Heart left ventricle (tissue), 16 donors: ENCODE results near the gene ISG20. TPM values are rescaled to one million over a fixed set of nuclear protein-coding genes. Genes with fewer than 3 reads are reported as not detected.

Experiments
- ATAC-seq, 4 donors: fragments of 200-7000 bp; cut with Tn5 transposase; one replicate each; pipeline ENCODE4 v1.9.1; 2020 to 2022; ENCODE audit warnings: moderate library complexity in 4 of 4, mild to moderate bottlenecking in 3 of 4, moderate number of reproducible peaks in 1 of 4
- DNase-seq, 5 donors: peaks; one replicate each; pipeline ENCODE4 v3.0.0-alpha.2; 2020
- H3K27ac ChIP-seq, 12 donors: fragments of 200-600 bp; sonication (generic) in 4 of 12; one replicate each; pipeline versions ENCODE4 v1.5.0 to v1.8.0; 2016 to 2022; ENCODE audit warnings: mild to moderate bottlenecking in 2 of 12
- H3K27me3 ChIP-seq, 9 donors: fragments of 200-600 bp; sonication (generic) in 2 of 9; one replicate each; pipeline versions ENCODE4 v1.5.1 to v1.8.0; 2016 to 2022; ENCODE audit warnings: mild to moderate bottlenecking in 3 of 9
- H3K36me3 ChIP-seq, 9 donors: fragments of 200-600 bp; sonication (generic) in 2 of 9; one replicate each; pipeline versions ENCODE4 v1.5.0 to v1.8.0; 2018 to 2022; ENCODE audit warnings: mild to moderate bottlenecking in 2 of 9
- H3K4me1 ChIP-seq, 12 donors: fragments of 200-600 bp; sonication (generic) in 4 of 12; one replicate each; pipeline versions ENCODE4 v1.5.0 to v1.8.0; 2016 to 2022; ENCODE audit warnings: mild to moderate bottlenecking in 3 of 12
- H3K4me3 ChIP-seq, 12 donors: fragments of 200-600 bp; sonication (generic) in 4 of 12; one replicate each; pipeline versions ENCODE4 v1.5.0 to v1.8.0; 2017 to 2022; ENCODE audit warnings: mild to moderate bottlenecking in 9 of 12, moderate library complexity in 4 of 12
- H3K9me3 ChIP-seq, 12 donors: fragments of 200-600 bp; sonication (generic) in 4 of 12; one replicate each; pipeline versions ENCODE4 v1.5.0 to v1.8.0; 2016 to 2022; ENCODE audit warnings: mild to moderate bottlenecking in 1 of 12
- CTCF ChIP-seq, 12 donors: fragments of 200-600 bp; sonication (generic) in 4 of 12; IDR thresholded peaks; one replicate each; pipeline versions ENCODE4 v1.5.0 to v1.8.0; 2018 to 2022; ENCODE audit warnings: antibody characterized with exemption in 12 of 12, mild to moderate bottlenecking in 5 of 12
- POLR2A ChIP-seq, 2 donors: fragments of 450-650 bp; IDR thresholded peaks; one replicate each; pipeline ENCODE4 v1.6.1; 2017; ENCODE audit warnings: antibody characterized with exemption in 2 of 2, mild to moderate bottlenecking in 2 of 2, moderate library complexity in 2 of 2
- WGBS, 4 donors: extraction: QIAGEN DNeasy Blood & Tissue Kit in 2 of 4; methylation state at CpG; one replicate each; pipeline versions ENCODE4 v1.1.5 to v1.1.7; 2013 to 2018; 5-methylcytosine and 5-hydroxymethylcytosine counted together
- intact Hi-C, 10 donors: fragments of 100-400 bp; cut with DNase I; formaldehyde crosslinking; loops; one replicate each; pipeline versions ENCODE4 v1.11.1 to v1.14.2; 2022
- polyA plus RNA-seq, 2 donors: library from polyadenylated mRNA; stranded (reverse); fragments of 200-250 nt; gene quantifications; one replicate each; pipeline ENCODE4 v1.2.3, GENCODE V29; 2013
- total RNA-seq, 9 donors: library from RNA; depleted of rRNA in 2 of 9; stranded (reverse); fragments of >200 nt in 2 of 9; fragmentation: NEBNext Ultra II Directional in 3 of 9; extraction: Animal tissue kit (Norgen Biotek cat#: 25700) in 3 of 9; gene quantifications; one replicate each; pipeline versions ENCODE4 v1.1.0 to v1.2.4, GENCODE V29; 2016 to 2023
- donor health status: ischemic (EF 13 %, LVEDD 7.1; RV severe dilation, severe dysfunction).
- donor health status: healthy with polysubstance abuse.
- donor health status: DM: no; HTN: yes; CAD: no.
- donor health status: DM: no; HTN: no; CAD: no.
- donor health status: ischemic (EF 25% LVEDD 6.9; RV normal size, moderate dysfunction).
- donor health status: ischemic (EF 25% LVEDD 5.7; RV mildly dilated, moderate dysfunction).
- donor health status: healthy.
- donor health status: DM: yes; HTN: yes; CAD: no.
- donor health status: ischemic (EF 35%, LVEDD 5.7; RV mildly dilated, moderate dysfunction).
- donor health status: nonischemic (EF 11% LVEDD 7.7; RV severe dilation, severe dysfunction).
- donor health status: DM: yes; HTN: yes; CAD: no.
- donor health status: PGD.
- donor health status: ischemic (EF 29% LVEDD 5.4; RV normal size, mild dysfunction).
- donor health status: nonischemic (EF 23%, LVEDD 6.1; RV moderate dilation, normal function).

The ISG20 gene
- total and polyA plus RNA-seq, 11 donors: 1.5 to 24.2 (median 4.9) TPM

GRCh38 chr15:88681610-88682221, 42.9 kb downstream of the ISG20 start:
- no peaks in the 10 kb centered on the region for H3K9me3 ChIP-seq
- ATAC-seq: peak in 3 of 4 donors; percentile 9 to 63 (median 36)
- DNase-seq: no peak
- no peak overlapping the region for H3K27ac ChIP-seq
- intact Hi-C loops: no loop called here
- no peak for TF ChIP-seq CTCF (IDR thresholded peaks at IDR 0.05)
- TF ChIP-seq POLR2A (IDR thresholded peaks at IDR 0.05): no peak
- no peaks in the 10 kb centered on the region for H3K36me3 ChIP-seq
- 61 to 69% (median 62%) methylated on average over 10 to 13 of the region's 13 CpGs for WGBS, 4 donors
- H3K27me3 ChIP-seq: no peaks in the 10 kb centered on the region
- no peak overlapping the region for H3K4me3 ChIP-seq
- peaks cover 0 to 3% (median 0%) of the 10 kb centered on the region in 12 donors for H3K4me1 ChIP-seq

DNA sequence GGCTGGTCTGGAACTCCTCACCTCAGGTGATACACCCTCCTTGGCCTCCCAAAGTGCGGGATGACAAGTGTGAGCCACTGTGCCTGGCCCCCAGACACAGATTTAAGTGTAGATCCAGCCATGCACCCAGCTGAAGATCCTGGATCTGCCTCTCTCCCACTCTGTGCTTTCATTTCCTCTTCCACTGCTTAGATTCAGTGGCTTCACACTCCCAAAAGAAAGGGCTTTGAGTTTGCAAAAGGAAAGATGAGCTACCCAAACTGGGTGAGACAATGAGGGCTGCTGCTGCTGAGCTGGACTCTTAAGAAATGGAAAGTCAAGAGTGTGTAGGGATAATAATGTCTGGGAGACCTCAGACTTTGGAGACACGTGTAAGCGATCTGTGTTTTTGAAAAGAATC, 45.5 kb downstream of the ISG20 start:
- no peaks in the 10 kb centered on the region for H3K36me3 ChIP-seq
- intact Hi-C loops: no loop called here

GRCh38 chr15:88686166-88686565, 47.4 kb downstream of the ISG20 start:
- no peaks in the 10 kb centered on the region for H3K36me3 ChIP-seq
- peaks cover 0 to 3% (median 0%) of the 10 kb centered on the region in 12 donors for H3K4me1 ChIP-seq
- H3K9me3 ChIP-seq: no peaks in the 10 kb centered on the region
- intact Hi-C loops: no loop called here
- H3K27me3 ChIP-seq: peaks cover 0 to 9% (median 0%) of the 10 kb centered on the region in 9 donors
- TF ChIP-seq POLR2A (IDR thresholded peaks at IDR 0.05) (no peak), CTCF (IDR thresholded peaks at IDR 0.05) (no peak)
- 52 to 78% (median 73%) methylated on average over 2 of the region's 2 CpGs for WGBS, 4 donors
- DNase-seq (no peak), ATAC-seq (peak in 1 of 4 donors; percentile 53)
- no peak overlapping the region for H3K4me3 ChIP-seq
- H3K27ac ChIP-seq: no peak overlapping the region

More for the DNA sequence above, 45.5 kb downstream of the ISG20 start:
- TF ChIP-seq POLR2A (IDR thresholded peaks at IDR 0.05) (no peak), CTCF (IDR thresholded peaks at IDR 0.05) (no peak)
- no peak for ATAC-seq
- H3K4me1 ChIP-seq: peaks cover 0 to 3% (median 0%) of the 10 kb centered on the region in 12 donors
- no peak overlapping the region for H3K27ac ChIP-seq
- 61 to 65% (median 63%) methylated on average over 3 of the region's 3 CpGs for WGBS, 4 donors
- no peak overlapping the region for H3K4me3 ChIP-seq
- peaks cover 0 to 4% (median 0%) of the 10 kb centered on the region in 9 donors for H3K27me3 ChIP-seq
- no peak for DNase-seq
- no peaks in the 10 kb centered on the region for H3K9me3 ChIP-seq

DNA sequence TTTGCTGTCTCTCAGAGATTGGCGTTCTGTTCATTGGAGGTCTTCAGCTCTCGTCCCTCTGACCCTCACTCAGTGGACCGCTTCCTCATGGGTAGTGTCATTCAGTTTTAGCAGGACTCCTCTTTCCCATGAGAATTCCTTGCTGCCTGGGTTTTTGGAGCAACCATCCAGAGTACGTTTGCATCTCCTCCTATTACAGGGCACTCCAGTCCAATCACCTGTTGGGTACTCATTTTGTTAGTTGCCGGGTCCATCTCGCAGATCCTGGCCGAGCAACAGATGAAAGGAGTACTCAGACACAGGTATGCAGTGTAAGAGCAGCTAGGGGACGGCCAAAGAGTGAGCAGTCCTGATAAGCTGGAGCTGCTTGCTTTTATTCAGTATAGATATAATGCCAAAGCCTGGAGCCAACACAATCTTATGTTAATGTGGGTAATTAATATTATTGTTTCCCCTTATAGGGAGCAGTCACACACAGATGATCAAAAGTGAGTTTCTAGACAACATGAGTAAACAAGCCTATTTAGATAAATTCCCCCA, 49.6 kb downstream of the ISG20 start:
- no peak overlapping the region for H3K4me3 ChIP-seq
- peaks cover 0 to 9% (median 0%) of the 10 kb centered on the region in 9 donors for H3K27me3 ChIP-seq
- H3K27ac ChIP-seq: no peak overlapping the region
- H3K9me3 ChIP-seq: no peaks in the 10 kb centered on the region
- no peak for DNase-seq
- intact Hi-C loops: no loop called here
- 81 to 89% (median 85%) methylated on average over 8 of the region's 8 CpGs for WGBS, 4 donors
- TF ChIP-seq CTCF (IDR thresholded peaks at IDR 0.05) (no peak), POLR2A (IDR thresholded peaks at IDR 0.05) (no peak)
- peaks cover 0 to 3% (median 0%) of the 10 kb centered on the region in 12 donors for H3K4me1 ChIP-seq
- ATAC-seq: no peak
- H3K36me3 ChIP-seq: no peaks in the 10 kb centered on the region
